Esophagus muscularis mucosa (tissue), 4 donors: Measurements from ENCODE around the gene MYH14. TPM values are rescaled to one million over a fixed set of nuclear protein-coding genes. Genes with fewer than 3 reads are reported as not detected.

ENCODE experiments used
- DNase-seq: peaks from one replicate; pipeline ENCODE4 v3.0.0-alpha.2; 2017; ENCODE audit errors: extremely low spot score
- H3K27ac ChIP-seq, 4 donors: fragments of 200-600 bp; sonication (generic); replicated peaks in 1 of 4; 1 replicate in 3 of 4; 2 replicates in 1 of 4; pipeline ENCODE4 v1.5.1; 2016 to 2019; ENCODE audit warnings: mild to moderate bottlenecking in 1 of 4
- H3K27me3 ChIP-seq, 4 donors: fragments of 200-600 bp; sonication (generic); one replicate each; pipeline versions ENCODE4 v1.5.1 to v1.6.0; 2016 to 2019
- H3K36me3 ChIP-seq, 4 donors: fragments of 200-600 bp; sonication (generic); one replicate each; pipeline ENCODE4 v1.5.1; 2016 to 2019
- H3K4me1 ChIP-seq, 4 donors: fragments of 200-600 bp; sonication (generic); one replicate each; pipeline ENCODE4 v1.5.1; 2016 to 2019
- H3K4me3 ChIP-seq, 4 donors: fragments of 200-600 bp; sonication (generic); 1 replicate in 2 of 4; 2 replicates in 2 of 4; pipeline ENCODE4 v1.5.1; 2016 to 2019; ENCODE audit warnings: mild to moderate bottlenecking in 4 of 4, moderate library complexity in 1 of 4
- H3K9me3 ChIP-seq, 4 donors: fragments of 200-600 bp; sonication (generic); 1 replicate in 3 of 4; 2 replicates in 1 of 4; pipeline ENCODE4 v1.5.1; 2016 to 2019
- EP300 ChIP-seq: sonication (generic); formaldehyde crosslinking; IDR thresholded peaks from one replicate; pipeline ENCODE4 v1.6.1; 2017; ENCODE audit warnings: antibody characterized with exemption
- POLR2A ChIP-seq: fragments of 450-650 bp; IDR thresholded peaks from one replicate; pipeline ENCODE4 v1.6.1; 2017; ENCODE audit warnings: antibody characterized with exemption, moderate library complexity, mild to moderate bottlenecking, low read depth
- POLR2AphosphoS5 ChIP-seq, 2 donors: sonication (generic); formaldehyde crosslinking; IDR thresholded peaks; one replicate each; pipeline ENCODE4 v1.6.1; 2017; ENCODE audit warnings: antibody characterized with exemption in 2 of 2
- WGBS: methylation state at CpG from one replicate; pipeline ENCODE4 v1.1.5; 2018; 5-methylcytosine and 5-hydroxymethylcytosine counted together
- intact Hi-C: fragments of 100-400 bp; cut with DNase I; formaldehyde crosslinking; loops from one replicate; pipeline ENCODE4 v1.15.1; 2023
- total RNA-seq, 4 donors: library from RNA; depleted of rRNA; stranded (reverse); fragments of >200 nt; gene quantifications; one replicate each; pipeline versions ENCODE4 v1.1.0 to v1.2.1, GENCODE V29; 2016
- TF ChIP-seq, protein P1 (sequence below), 3 experiments: fragments of 200-600 bp in 2 of 3; fragments of 450-650 bp in 1 of 3; sonication (generic) in 2 of 3; IDR thresholded peaks; one replicate each; pipeline ENCODE4 v1.5.1; 2017 to 2019; ENCODE audit warnings: antibody characterized with exemption in 3 of 3, mild to moderate bottlenecking in 2 of 3, moderate library complexity in 1 of 3

MYH14 gene
- total RNA-seq, 4 donors from 2014 or later: 2.5 to 10.1 (median 5.3) TPM

DNA sequence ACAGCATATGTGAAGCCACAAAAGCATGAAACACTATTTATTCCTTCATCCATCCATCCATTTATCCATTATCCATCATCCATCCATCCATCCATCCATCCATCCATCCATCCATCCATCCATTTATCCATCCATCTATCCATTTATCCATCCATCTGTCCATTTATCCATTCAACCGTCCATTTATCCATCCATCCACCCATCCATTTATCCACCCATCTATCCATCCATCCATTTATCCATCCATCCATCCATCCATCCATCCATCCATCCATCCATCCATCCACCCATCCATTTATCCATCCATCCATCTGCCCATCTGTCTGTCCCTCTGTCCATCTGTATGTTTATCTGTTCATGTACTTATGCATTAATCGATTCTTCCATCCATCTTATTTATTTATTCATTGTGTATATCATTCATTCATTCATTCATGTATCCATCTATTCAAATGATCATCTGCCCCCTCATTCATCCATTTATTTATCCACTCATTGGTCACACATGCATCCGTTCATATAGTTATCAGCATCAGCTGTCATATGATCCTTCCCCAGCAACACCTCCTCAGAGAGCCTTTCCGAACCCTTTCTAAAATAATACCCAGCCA is 7.0 kb upstream of the MYH14 start:
- Histone ChIP-seq H3K4me1 (peaks cover 8 to 13% (median 12%) of the 10 kb centered on the region in 4 donors), H3K27ac (no peak overlapping the region), H3K4me3 (no peak overlapping the region), H3K27me3 (peaks cover 0 to 64% (median 0%) of the 10 kb centered on the region in 4 donors), H3K36me3 (no peaks in the 10 kb centered on the region), H3K9me3 (no peaks in the 10 kb centered on the region)
- TF ChIP-seq POLR2AphosphoS5 (IDR thresholded peaks at IDR 0.05) (no peak), POLR2A (no peak), EP300 (no peak)
- TF ChIP-seq, protein P1, sequence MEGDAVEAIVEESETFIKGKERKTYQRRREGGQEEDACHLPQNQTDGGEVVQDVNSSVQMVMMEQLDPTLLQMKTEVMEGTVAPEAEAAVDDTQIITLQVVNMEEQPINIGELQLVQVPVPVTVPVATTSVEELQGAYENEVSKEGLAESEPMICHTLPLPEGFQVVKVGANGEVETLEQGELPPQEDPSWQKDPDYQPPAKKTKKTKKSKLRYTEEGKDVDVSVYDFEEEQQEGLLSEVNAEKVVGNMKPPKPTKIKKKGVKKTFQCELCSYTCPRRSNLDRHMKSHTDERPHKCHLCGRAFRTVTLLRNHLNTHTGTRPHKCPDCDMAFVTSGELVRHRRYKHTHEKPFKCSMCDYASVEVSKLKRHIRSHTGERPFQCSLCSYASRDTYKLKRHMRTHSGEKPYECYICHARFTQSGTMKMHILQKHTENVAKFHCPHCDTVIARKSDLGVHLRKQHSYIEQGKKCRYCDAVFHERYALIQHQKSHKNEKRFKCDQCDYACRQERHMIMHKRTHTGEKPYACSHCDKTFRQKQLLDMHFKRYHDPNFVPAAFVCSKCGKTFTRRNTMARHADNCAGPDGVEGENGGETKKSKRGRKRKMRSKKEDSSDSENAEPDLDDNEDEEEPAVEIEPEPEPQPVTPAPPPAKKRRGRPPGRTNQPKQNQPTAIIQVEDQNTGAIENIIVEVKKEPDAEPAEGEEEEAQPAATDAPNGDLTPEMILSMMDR (IDR thresholded peaks at IDR 0.05): no peak
- intact Hi-C loops: no loop called here
- DNase-seq: no peak
- 82% methylated on average over 4 of the region's 4 CpGs for WGBS

DNA sequence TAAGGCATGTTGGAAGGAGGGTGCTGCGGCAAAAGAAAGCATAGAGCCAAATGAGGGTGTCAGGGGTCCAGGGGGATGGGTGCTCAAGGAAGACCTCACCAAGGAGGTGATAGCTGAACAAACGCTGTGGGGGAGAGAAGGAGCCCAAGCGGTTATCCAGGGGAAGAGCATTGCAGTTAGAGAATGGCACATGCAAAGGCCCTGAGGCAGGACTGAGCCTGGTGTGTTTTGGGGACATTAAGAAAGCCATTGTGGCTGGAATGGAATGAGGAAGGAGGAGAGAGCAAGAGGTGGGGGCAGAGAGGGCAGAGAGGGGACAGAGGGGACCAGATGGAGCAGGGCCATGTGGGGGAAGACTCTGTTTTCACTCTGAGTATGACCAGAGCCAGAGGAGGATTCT is 6.1 kb upstream of the MYH14 start:
- no peaks in the 10 kb centered on the region for H3K9me3 ChIP-seq
- intact Hi-C loops: no loop called here
- DNase-seq: no peak
- TF ChIP-seq POLR2AphosphoS5 (IDR thresholded peaks at IDR 0.05) (no peak), POLR2A (no peak), EP300 (no peak)
- TF ChIP-seq, protein P1 (IDR thresholded peaks at IDR 0.05): no peak
- no peak overlapping the region for H3K4me3 ChIP-seq
- H3K27ac ChIP-seq: no peak overlapping the region
- no peaks in the 10 kb centered on the region for H3K36me3 ChIP-seq
- peaks cover 0 to 64% (median 2%) of the 10 kb centered on the region in 4 donors for H3K27me3 ChIP-seq
- H3K4me1 ChIP-seq: peaks cover 8 to 14% (median 12%) of the 10 kb centered on the region in 4 donors
- 70% methylated on average over 3 of the region's 3 CpGs for whole genome bisulfite sequencing

DNA sequence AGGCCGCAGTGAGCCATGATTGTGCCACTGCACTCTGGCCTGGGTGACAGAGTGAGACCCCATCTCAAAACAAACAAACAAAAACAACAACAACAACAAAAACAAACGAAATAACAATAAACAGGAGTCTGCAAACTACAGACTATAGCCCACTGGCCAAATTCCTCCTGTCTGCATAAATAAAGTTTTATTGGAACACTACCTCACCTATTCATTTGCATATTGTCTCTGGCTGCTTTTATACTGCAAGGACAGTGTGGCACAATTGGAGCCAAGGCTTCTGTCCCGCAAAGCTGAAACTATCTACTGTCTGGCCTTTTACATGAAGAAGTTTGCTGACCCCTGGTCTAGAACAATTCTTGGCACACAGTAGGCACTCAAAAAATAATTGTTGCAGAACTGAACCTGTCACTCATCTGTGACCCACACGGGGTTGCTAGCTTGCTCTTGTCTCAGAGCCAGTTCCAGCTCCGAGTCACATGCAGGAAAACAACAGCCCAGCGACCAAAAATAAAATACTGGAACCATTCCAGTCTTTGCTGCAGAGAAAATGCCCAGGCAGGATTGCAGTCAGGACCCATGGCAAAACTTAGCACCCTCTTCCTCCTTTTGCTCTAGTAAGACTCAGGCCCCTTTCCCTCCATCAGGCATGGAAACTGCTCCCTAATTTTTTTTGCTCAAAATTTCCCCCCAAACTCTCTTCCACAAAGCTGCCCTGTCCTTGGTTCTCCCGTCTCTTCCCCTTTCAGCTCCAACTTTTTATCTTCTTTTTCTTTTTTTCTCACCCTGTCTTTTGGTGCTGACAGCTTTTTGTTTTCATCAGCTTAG is 4.8 kb upstream of the MYH14 start:
- Histone ChIP-seq H3K27me3 (peaks cover 0 to 64% (median 10%) of the 10 kb centered on the region in 4 donors), H3K36me3 (no peaks in the 10 kb centered on the region), H3K9me3 (no peaks in the 10 kb centered on the region), H3K4me3 (no peak overlapping the region), H3K4me1 (peaks cover 11 to 27% (median 19%) of the 10 kb centered on the region in 4 donors), H3K27ac (no peak overlapping the region)
- no peak for DNase-seq
- 35% methylated on average over 7 of the region's 7 CpGs for WGBS
- TF ChIP-seq EP300: no peak
- TF ChIP-seq, protein P1 (IDR thresholded peaks at IDR 0.05): no peak
- TF ChIP-seq POLR2AphosphoS5 (IDR thresholded peaks at IDR 0.05): no peak
- TF ChIP-seq POLR2A: no peak
- intact Hi-C loops: no loop called here

GRCh38 chr19:50199259-50199555 is 4.2 kb upstream of the MYH14 start:
- no peak for TF ChIP-seq EP300
- no peak for TF ChIP-seq POLR2A
- no peak for TF ChIP-seq POLR2AphosphoS5 (IDR thresholded peaks at IDR 0.05)
- TF ChIP-seq, protein P1 (IDR thresholded peaks at IDR 0.05): no peak
- H3K4me3 ChIP-seq: no peak overlapping the region
- H3K27ac ChIP-seq: no peak overlapping the region
- intact Hi-C loops: no loop called here
- H3K36me3 ChIP-seq: no peaks in the 10 kb centered on the region
- peaks cover 0 to 64% (median 13%) of the 10 kb centered on the region in 4 donors for H3K27me3 ChIP-seq
- WGBS: 0% methylated on average over 5 of the region's 5 CpGs
- no peak for DNase-seq
- no peaks in the 10 kb centered on the region for H3K9me3 ChIP-seq
- H3K4me1 ChIP-seq: peaks cover 11 to 33% (median 25%) of the 10 kb centered on the region in 4 donors
